Progenitor cell of endocrine pancreas (in vitro differentiated cells): Measurements from ENCODE around the gene MTMR10. TPM values are rescaled to one million over a fixed set of nuclear protein-coding genes. Genes with fewer than 3 reads are reported as not detected.
A peak's percentile ranks its signal among the peaks of the same experiment; 100 is the strongest.

Experiments used
- DNase-seq: peaks from one replicate; pipeline ENCODE4 v3.0.0; 2021; ENCODE audit warnings: low spot score; ENCODE audit not compliant: unreplicated experiment
- H3K27ac Mint-ChIP-seq: 2 replicates; pipeline ENCODE4 v1.8.0; 2021; ENCODE audit warnings: mild to moderate bottlenecking, moderate library complexity, mixed read lengths
- H3K27me3 Mint-ChIP-seq: 2 replicates; pipeline ENCODE4 v1.8.0; 2021; ENCODE audit warnings: mixed read lengths
- H3K36me3 Mint-ChIP-seq: 2 replicates; pipeline ENCODE4 v1.8.0; 2022; ENCODE audit warnings: mixed read lengths; ENCODE audit not compliant: insufficient read depth
- H3K4me1 Mint-ChIP-seq: 2 replicates; pipeline ENCODE4 v1.8.0; 2021; ENCODE audit warnings: low read depth, mixed read lengths
- H3K4me3 Mint-ChIP-seq: 2 replicates; pipeline ENCODE4 v1.8.0; 2021; ENCODE audit warnings: low read depth, mild to moderate bottlenecking, moderate library complexity, mixed read lengths
- H3K9me3 Mint-ChIP-seq: 2 replicates; pipeline ENCODE4 v1.8.0; 2021; ENCODE audit warnings: low read depth, mixed read lengths
- total RNA-seq: library from RNA; stranded (reverse); gene quantifications from 2 replicates; pipeline ENCODE4 v1.2.1, GENCODE V29; 2021
- TF ChIP-seq, protein P1 (sequence below): fragments of 200-600 bp; sonication (generic); IDR thresholded peaks from one replicate; pipeline ENCODE4 v1.5.0; 2021; ENCODE audit warnings: antibody characterized with exemption, mild to moderate bottlenecking; ENCODE audit not compliant: unreplicated experiment

The MTMR10 gene
- total RNA-seq, 1 donor from 2014 or later = 21.1 TPM

DNA sequence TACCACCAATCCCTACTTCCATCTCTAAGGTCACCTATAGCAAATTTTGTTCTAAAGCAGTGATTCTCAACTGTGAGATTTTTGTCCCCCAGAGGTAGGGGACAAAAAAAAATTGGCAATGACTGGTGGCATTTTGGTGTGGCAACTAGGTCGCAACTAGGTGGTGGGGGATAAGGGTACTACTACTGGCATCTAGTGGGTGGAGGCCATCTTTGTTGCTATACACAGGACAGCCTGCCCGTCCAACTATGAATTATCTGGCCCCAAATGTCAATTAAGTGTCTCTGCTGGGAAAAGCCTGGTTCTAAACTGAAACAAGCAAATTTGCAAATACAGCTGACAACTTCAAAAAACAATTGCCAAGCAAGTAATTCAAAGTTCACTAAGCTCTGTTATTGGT, 1.4 kb downstream of the MTMR10 start:
- TF ChIP-seq, protein P1, sequence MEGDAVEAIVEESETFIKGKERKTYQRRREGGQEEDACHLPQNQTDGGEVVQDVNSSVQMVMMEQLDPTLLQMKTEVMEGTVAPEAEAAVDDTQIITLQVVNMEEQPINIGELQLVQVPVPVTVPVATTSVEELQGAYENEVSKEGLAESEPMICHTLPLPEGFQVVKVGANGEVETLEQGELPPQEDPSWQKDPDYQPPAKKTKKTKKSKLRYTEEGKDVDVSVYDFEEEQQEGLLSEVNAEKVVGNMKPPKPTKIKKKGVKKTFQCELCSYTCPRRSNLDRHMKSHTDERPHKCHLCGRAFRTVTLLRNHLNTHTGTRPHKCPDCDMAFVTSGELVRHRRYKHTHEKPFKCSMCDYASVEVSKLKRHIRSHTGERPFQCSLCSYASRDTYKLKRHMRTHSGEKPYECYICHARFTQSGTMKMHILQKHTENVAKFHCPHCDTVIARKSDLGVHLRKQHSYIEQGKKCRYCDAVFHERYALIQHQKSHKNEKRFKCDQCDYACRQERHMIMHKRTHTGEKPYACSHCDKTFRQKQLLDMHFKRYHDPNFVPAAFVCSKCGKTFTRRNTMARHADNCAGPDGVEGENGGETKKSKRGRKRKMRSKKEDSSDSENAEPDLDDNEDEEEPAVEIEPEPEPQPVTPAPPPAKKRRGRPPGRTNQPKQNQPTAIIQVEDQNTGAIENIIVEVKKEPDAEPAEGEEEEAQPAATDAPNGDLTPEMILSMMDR = no peak
- Mint-ChIP-seq H3K4me3 (peak overlapping the region; percentile 94), H3K4me1 (peaks cover 22% of the 10 kb centered on the region), H3K27me3 (no peaks in the 10 kb centered on the region), H3K27ac (peak overlapping the region; percentile 98), H3K9me3 (no peaks in the 10 kb centered on the region), H3K36me3 (peaks cover 6% of the 10 kb centered on the region)
- DNase-seq = no peak

DNA sequence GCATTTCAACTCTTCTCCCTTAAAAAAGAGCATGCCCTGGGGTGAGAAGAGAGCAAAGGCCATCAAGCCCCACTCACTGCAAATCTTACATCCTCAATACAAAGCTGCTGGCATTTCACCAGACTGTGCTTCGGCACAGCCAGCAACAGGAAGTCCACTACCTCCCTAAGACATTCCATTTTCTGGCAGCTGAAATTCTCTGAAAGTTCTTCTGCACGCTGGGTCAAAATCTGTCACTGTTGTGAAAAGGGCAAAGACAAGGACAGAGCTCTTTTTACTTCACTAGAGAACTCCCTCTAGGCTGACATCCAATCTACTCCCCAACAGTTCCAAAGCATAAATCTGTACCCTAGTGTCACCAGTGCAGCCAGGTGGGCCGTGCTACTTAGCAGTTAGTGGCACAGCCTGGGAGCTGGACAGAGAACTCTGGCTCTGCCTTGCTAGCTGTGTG, 6.3 kb downstream of the MTMR10 start:
- Mint-ChIP-seq H3K27ac (no peak overlapping the region), H3K4me3 (no peak overlapping the region)
- no peak for DNase-seq

DNA sequence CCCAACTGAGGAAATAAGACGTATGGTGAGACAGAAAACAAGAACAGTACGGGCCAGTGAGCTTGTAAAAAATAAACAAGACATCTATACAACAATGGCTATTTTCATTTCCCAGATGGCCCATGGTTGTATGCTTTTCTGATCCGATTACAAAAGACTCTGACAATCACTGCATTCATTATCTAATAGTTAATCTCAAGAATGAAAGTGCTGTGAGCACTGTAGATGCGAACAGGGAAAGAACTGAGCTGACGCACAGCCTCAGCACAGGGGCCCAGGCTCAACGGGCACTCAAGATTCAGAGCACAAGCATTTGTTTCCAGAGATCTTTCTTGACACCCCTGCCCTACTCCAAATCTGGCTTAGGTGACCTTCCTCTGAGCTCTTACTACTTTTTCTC, 6.9 kb downstream of the MTMR10 start:
- Mint-ChIP-seq H3K27me3 (no peaks in the 10 kb centered on the region), H3K36me3 (peaks cover 13% of the 10 kb centered on the region), H3K27ac (no peak overlapping the region), H3K4me3 (no peak overlapping the region), H3K9me3 (no peaks in the 10 kb centered on the region), H3K4me1 (peaks cover 11% of the 10 kb centered on the region)
- no peak for DNase-seq
- TF ChIP-seq, protein P1 = no peak

More for the DNA sequence above, 6.3 kb downstream of the MTMR10 start:
- TF ChIP-seq, protein P1 = no peak
- Mint-ChIP-seq H3K4me1 (peaks cover 15% of the 10 kb centered on the region), H3K36me3 (peaks cover 13% of the 10 kb centered on the region), H3K27me3 (no peaks in the 10 kb centered on the region), H3K9me3 (no peaks in the 10 kb centered on the region)

DNA sequence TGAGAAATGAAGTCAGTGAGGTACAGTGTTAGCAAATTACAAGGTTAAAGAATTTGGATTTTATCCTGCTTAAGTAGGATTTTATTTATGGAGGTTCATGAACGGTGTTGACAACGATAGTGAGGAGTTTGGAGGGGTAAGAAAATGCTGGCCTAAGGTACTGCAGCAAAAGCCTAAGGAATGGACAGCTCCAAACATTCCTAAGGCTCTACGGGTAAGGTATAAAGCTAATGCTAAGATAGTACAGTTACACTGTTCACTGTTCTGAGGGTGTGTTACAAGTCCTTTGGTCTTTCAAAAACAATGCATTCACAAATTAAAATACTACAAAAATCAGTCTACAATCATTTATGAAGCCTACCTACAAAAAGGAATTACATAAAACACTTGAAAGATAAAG, 7.3 kb downstream of the MTMR10 start:
- no peaks in the 10 kb centered on the region for H3K9me3 Mint-ChIP-seq
- DNase-seq = no peak
- H3K36me3 Mint-ChIP-seq = peaks cover 13% of the 10 kb centered on the region
- no peak overlapping the region for H3K4me3 Mint-ChIP-seq
- TF ChIP-seq, protein P1 = no peak
- H3K27ac Mint-ChIP-seq = no peak overlapping the region
- H3K27me3 Mint-ChIP-seq = no peaks in the 10 kb centered on the region
- H3K4me1 Mint-ChIP-seq = peaks cover 11% of the 10 kb centered on the region

DNA sequence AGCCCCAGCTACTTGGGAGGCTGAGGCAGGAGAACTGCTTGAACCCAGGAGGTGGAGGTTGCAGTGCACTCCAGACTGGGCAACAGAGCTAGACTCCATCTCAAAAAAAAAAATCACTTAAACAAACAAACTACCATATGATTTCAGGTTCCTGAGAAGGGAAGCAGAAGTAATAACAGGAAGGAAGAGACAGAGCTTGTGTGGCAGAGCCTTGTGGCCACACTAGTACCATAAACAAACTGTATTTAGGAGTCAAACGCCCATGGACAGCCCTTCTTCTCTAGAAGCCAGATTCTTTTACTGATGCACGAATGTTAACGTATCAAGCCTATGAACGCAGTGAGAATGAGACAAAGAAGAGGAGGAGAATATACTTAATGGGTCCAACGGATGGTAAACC, 12.0 kb downstream of the MTMR10 start:
- no peak for DNase-seq
- Mint-ChIP-seq H3K4me1 (peaks cover 14% of the 10 kb centered on the region), H3K36me3 (peaks cover 7% of the 10 kb centered on the region), H3K9me3 (no peaks in the 10 kb centered on the region), H3K27ac (no peak overlapping the region), H3K27me3 (no peaks in the 10 kb centered on the region), H3K4me3 (no peak overlapping the region)
- TF ChIP-seq, protein P1 = no peak
